Measurements from ENCODE around the gene CDC5L. TPM values are rescaled to one million over a fixed set of nuclear protein-coding genes. Genes with fewer than 3 reads are reported as not detected.

Gene CDC5L
- total RNA-seq, result 10 to 100 TPM; 21.5 to 21.8 TPM

DNA sequence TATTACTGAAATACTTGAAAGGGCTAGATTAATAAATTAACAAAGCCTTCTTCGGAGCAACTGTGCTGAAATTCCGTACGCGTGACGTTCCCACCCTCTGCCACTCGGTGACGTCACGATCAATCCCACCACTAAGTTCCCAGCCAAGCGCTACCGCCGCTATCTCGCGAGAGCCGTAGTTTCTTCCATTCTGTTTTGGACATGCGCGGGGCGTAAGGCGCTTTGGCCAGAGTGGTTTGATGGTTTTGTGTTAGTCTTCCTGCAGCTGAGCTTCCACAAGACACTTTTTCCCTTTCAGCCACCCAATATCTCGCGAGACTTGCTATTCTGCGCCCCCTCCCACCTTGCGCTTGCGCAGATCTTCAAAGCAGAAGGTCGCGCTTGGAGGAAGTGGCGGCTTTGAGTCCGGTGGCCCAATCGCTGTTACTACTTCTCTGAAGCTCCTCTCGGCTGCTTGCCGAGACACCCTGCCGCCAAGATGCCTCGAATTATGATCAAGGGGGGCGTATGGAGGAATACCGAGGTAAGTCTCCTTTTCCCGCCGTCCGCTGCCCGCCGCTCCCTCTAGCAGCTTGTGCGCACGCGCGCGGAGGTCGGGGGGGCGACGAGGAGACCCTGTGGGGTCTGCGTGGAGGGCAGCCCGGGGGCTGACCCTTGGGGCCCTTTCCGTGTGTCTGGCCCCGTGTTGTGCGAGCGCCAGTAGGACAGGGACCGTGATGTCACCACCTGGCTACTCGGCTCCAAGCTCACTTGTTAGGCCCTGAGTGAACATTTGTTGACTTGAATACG lies at the start of gene CDC5L:
Gene CDC5L, plus strand, starts transcription at position 361 of the 789 bp plus-strand sequence. Its CDS starts 118 bp downstream, at position 479.

DNA sequence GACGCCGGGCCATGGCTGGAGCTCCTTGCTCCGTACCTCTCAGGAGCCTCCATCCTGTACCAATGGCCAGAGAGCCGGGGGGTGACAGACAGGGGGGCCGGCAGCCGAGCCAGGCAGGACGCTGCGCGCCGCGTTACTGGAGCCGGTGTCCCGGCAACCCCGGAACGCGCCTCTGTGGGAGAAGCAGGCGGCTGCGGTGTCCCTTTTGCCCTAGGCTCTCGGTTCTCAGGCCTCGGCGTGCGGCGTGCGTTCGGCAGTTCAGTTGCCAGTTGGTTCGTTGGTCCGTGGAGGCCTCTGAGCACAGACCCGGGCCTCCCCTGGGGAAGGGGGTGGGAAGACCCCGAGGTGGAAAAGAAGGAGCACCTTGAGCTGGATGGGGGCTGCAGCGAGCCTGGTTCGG lies 45.0 kb upstream of the CDC5L start, which contains the start of gene SPATS1:
Gene SPATS1, plus strand, starts transcription at position 162 of the 400 bp plus-strand sequence. CDS start 446 bp downstream, outside the sequence.

Small RNA genes within 50 kb of the gene (microRNA-seq; reads per million reads assigned to microRNA genes)
- gene MIR4642 (ENCODE audit: borderline microRNAs expressed, borderline replicate concordance), result not detected

Other genes with a start within 250 kb of the CDC5L start
- gene CAPN11, start 228.9 kb upstream of the CDC5L start, total RNA-seq, result not detected
- not detected for gene MYMX, start 170.8 kb upstream of the CDC5L start, total RNA-seq
- 10 to 100 TPM; 18.1 to 23.1 TPM for gene SLC29A1, start 164.1 kb upstream of the CDC5L start, total RNA-seq
- gene HSP90AB1, start 140.6 kb upstream of the CDC5L start, total RNA-seq, result 100 to 1,000 TPM; 398 to 401 TPM
- 10 to 100 TPM; 32.1 to 33.1 TPM for gene SLC35B2, start 130.2 kb upstream of the CDC5L start, total RNA-seq
- 10 to 100 TPM; 11.8 to 14.3 TPM for gene NFKBIE, start 122.2 kb upstream of the CDC5L start, total RNA-seq
- not detected for gene TMEM151B, start 117.3 kb upstream of the CDC5L start, total RNA-seq
- 10 to 100 TPM; 14.6 to 15.8 TPM for gene AARS2, start 74.4 kb upstream of the CDC5L start, total RNA-seq
- gene SPATS1, start 45.1 kb upstream of the CDC5L start, total RNA-seq, result not detected